Measurements from ENCODE around the gene LRRC56. TPM values are rescaled to one million over a fixed set of nuclear protein-coding genes. Genes with fewer than 3 reads are reported as not detected.
A peak's percentile ranks its signal among the peaks of the same experiment; 100 is the strongest.

The LRRC56 gene
- total and polyA plus RNA-seq, 2 experiments from 2014 or later = 0.86 to 1.3 TPM

- Histone ChIP-seq H2AFZ (peak within 1 kb of the TSS; percentile 84), H3K9ac (peak within 1 kb of the TSS; percentile 92), H3K36me3 (ENCODE audit: low read depth) (no peaks in the 10 kb centered on the region), H3K4me1 (ENCODE audit: insufficient read depth) (peaks cover 23% of the 10 kb centered on the region), H3K27ac (peak within 1 kb of the TSS; percentile 82), H3K9me2 (ENCODE audit: insufficient read depth) (no peaks in the 10 kb centered on the region), H3F3A (ENCODE audit: insufficient read depth) (peaks cover 10% of the 10 kb centered on the region), H3K79me2 (ENCODE audit: insufficient read depth) (peaks cover 45% of the 10 kb centered on the region), H3K27me3 (replicated peaks; ENCODE audit: insufficient read depth) (no peaks in the 10 kb centered on the region), H3K4me3 (peak within 1 kb of the TSS; percentile 92), H3K9me3 (ENCODE audit: low read depth) (no peaks in the 10 kb centered on the region), H4K20me1 (ENCODE audit: insufficient read depth) (peaks cover 15% of the 10 kb centered on the region; the same call in 1 of the 2 replicates), H3K4me2 (ENCODE audit: unreplicated experiment) (peak within 1 kb of the TSS; percentile 98)
- TF ChIP-seq EZH2phosphoT487 (IDR thresholded peaks at IDR 0.05; ENCODE audit: insufficient read depth, low read depth) (no peak), EZH2 (IDR thresholded peaks at IDR 0.05; ENCODE audit: insufficient read depth, poor library complexity, severe bottlenecking) (no peak)
- in situ Hi-C loops (cut with MboI) = no loop called here
- DNase-seq = peak; percentile 97
- WGBS, 2 experiments (ENCODE audit: low coverage in 1 of 2, low lambda C conversion rate in 2 of 2, missing lambda C conversion rate in 2 of 2) = 1% methylated on average over 48 to 54 of the region's 99 CpGs
Observed at GRCh38 chr11:575996-576768, 38.9 kb downstream of the LRRC56 start, which contains the start of gene PHRF1. Gene PHRF1 (plus strand): TSS chr11:576470. CDS start chr11:581513, 5,043 bp downstream.

- Histone ChIP-seq H3K36me3 (ENCODE audit: low read depth) (no peaks in the 10 kb centered on the region; the same call in 1 of the 2 replicates), H3K27ac (peak overlapping the region; percentile 67), H4K20me1 (ENCODE audit: insufficient read depth) (peaks cover 20% of the 10 kb centered on the region; the same call in 1 of the 2 replicates), H3K4me1 (ENCODE audit: insufficient read depth) (peaks cover 23% of the 10 kb centered on the region), H3K27me3 (replicated peaks; ENCODE audit: insufficient read depth) (no peaks in the 10 kb centered on the region), H3K4me3 (peak overlapping the region; percentile 92), H3K9me3 (ENCODE audit: low read depth) (no peaks in the 10 kb centered on the region), H3K9ac (peak overlapping the region; percentile 92), H3F3A (ENCODE audit: insufficient read depth) (peaks cover 10% of the 10 kb centered on the region), H3K4me2 (ENCODE audit: unreplicated experiment) (peak overlapping the region; percentile 98), H2AFZ (no peak overlapping the region), H3K9me2 (ENCODE audit: insufficient read depth) (no peaks in the 10 kb centered on the region), H3K79me2 (ENCODE audit: insufficient read depth) (peaks cover 53% of the 10 kb centered on the region)
- 7% methylated on average over 29 to 31 of the region's 48 CpGs for WGBS, 2 experiments (ENCODE audit: low coverage in 1 of 2, low lambda C conversion rate in 2 of 2, missing lambda C conversion rate in 2 of 2)
- TF ChIP-seq EZH2 (IDR thresholded peaks at IDR 0.05; ENCODE audit: insufficient read depth, poor library complexity, severe bottlenecking) = no peak
- no peak for TF ChIP-seq EZH2phosphoT487 (IDR thresholded peaks at IDR 0.05; ENCODE audit: insufficient read depth, low read depth)
- peak; percentile 46 for DNase-seq
- in situ Hi-C loops (cut with MboI) = no loop called here
Observed at GRCh38 chr11:576811-577610, 39.7 kb downstream of the LRRC56 start.

GRCh38 chr11:577611-577894, 40.2 kb downstream of the LRRC56 start:
- peak overlapping the region; percentile 98 for H3K4me2 ChIP-seq (ENCODE audit: unreplicated experiment)
- TF ChIP-seq EZH2phosphoT487 (IDR thresholded peaks at IDR 0.05; ENCODE audit: insufficient read depth, low read depth) (no peak), EZH2 (IDR thresholded peaks at IDR 0.05; ENCODE audit: insufficient read depth, poor library complexity, severe bottlenecking) (no peak)
- H3K9me2 ChIP-seq (ENCODE audit: insufficient read depth) = no peaks in the 10 kb centered on the region
- H3K79me2 ChIP-seq (ENCODE audit: insufficient read depth) = peaks cover 59% of the 10 kb centered on the region
- H3K36me3 ChIP-seq (ENCODE audit: low read depth) = no peaks in the 10 kb centered on the region; the same call in 1 of the 2 replicates
- no peak overlapping the region for H2AFZ ChIP-seq
- in situ Hi-C loops (cut with MboI) = no loop called here
- H3F3A ChIP-seq (ENCODE audit: insufficient read depth) = peaks cover 10% of the 10 kb centered on the region
- peak overlapping the region; percentile 92 for H3K9ac ChIP-seq
- peak overlapping the region; percentile 92 for H3K4me3 ChIP-seq
- 36 to 49% methylated on average over 6 of the region's 6 CpGs for WGBS, 2 experiments (ENCODE audit: low coverage in 1 of 2, low lambda C conversion rate in 2 of 2, missing lambda C conversion rate in 2 of 2)
- no peak for DNase-seq
- peaks cover 20% of the 10 kb centered on the region; the same call in 1 of the 2 replicates for H4K20me1 ChIP-seq (ENCODE audit: insufficient read depth)
- H3K4me1 ChIP-seq (ENCODE audit: insufficient read depth) = peaks cover 23% of the 10 kb centered on the region
- peak overlapping the region; percentile 67 for H3K27ac ChIP-seq
- no peaks in the 10 kb centered on the region for H3K27me3 ChIP-seq (replicated peaks; ENCODE audit: insufficient read depth)
- H3K9me3 ChIP-seq (ENCODE audit: low read depth) = no peaks in the 10 kb centered on the region

GRCh38 chr11:578276-579035, 41.1 kb downstream of the LRRC56 start:
- DNase-seq = no peak
- H3K9me2 ChIP-seq (ENCODE audit: insufficient read depth) = no peaks in the 10 kb centered on the region
- H3F3A ChIP-seq (ENCODE audit: insufficient read depth) = peaks cover 10% of the 10 kb centered on the region
- H3K9ac ChIP-seq = peak overlapping the region; percentile 92
- no peaks in the 10 kb centered on the region for H3K27me3 ChIP-seq (replicated peaks; ENCODE audit: insufficient read depth)
- peaks cover 21% of the 10 kb centered on the region for H3K4me1 ChIP-seq (ENCODE audit: insufficient read depth)
- 59 to 62% methylated on average over 21 of the region's 21 CpGs for WGBS, 2 experiments (ENCODE audit: low coverage in 1 of 2, low lambda C conversion rate in 2 of 2, missing lambda C conversion rate in 2 of 2)
- no peak overlapping the region for H2AFZ ChIP-seq
- H3K79me2 ChIP-seq (ENCODE audit: insufficient read depth) = peaks cover 68% of the 10 kb centered on the region
- peaks cover 20% of the 10 kb centered on the region; the same call in 1 of the 2 replicates for H4K20me1 ChIP-seq (ENCODE audit: insufficient read depth)
- H3K4me2 ChIP-seq (ENCODE audit: unreplicated experiment) = peak overlapping the region; percentile 98
- peak overlapping the region; percentile 13; the same call in 1 of the 2 replicates for H3K27ac ChIP-seq
- in situ Hi-C loops (cut with MboI) = no loop called here
- no peaks in the 10 kb centered on the region for H3K9me3 ChIP-seq (ENCODE audit: low read depth)
- H3K36me3 ChIP-seq (ENCODE audit: low read depth) = no peaks in the 10 kb centered on the region; the same call in 1 of the 2 replicates
- H3K4me3 ChIP-seq = peak overlapping the region; percentile 92
- TF ChIP-seq EZH2 (IDR thresholded peaks at IDR 0.05; ENCODE audit: insufficient read depth, poor library complexity, severe bottlenecking) (no peak), EZH2phosphoT487 (IDR thresholded peaks at IDR 0.05; ENCODE audit: insufficient read depth, low read depth) (no peak)
